Activated CD8-positive, alpha-beta T cell treated with anti-CD3 and anti-CD28 coated beads for 36 hours (primary cell): Measurements from ENCODE around the gene GTF2H4. TPM values are rescaled to one million over a fixed set of nuclear protein-coding genes. Genes with fewer than 3 reads are reported as not detected.
"Not testable (repeated sequence)": the region's sequence is repeated elsewhere in the genome, so short reads cannot be mapped to it uniquely, and the experiment has no call there.

ENCODE experiments used
- ATAC-seq: fragments of 200-7000 bp; cut with Tn5 transposase; one replicate; pipeline ENCODE4 v1.10.0; 2021; ENCODE audit warnings: mild to moderate bottlenecking, moderate library complexity
- CTCF ChIA-PET: fragments of 350-600 bp; sonication (Branson Sonifier 250); formaldehyde crosslinking; loops from one replicate; lab custom pipeline; 2021; ENCODE audit warnings: antibody characterized with exemption; lab: Charles Lee
- POLR2A ChIA-PET: fragments of 350-600 bp; sonication (Branson Sonifier 250); formaldehyde crosslinking; loops from one replicate; lab custom pipeline; 2021; ENCODE audit warnings: antibody characterized with exemption; lab: Charles Lee
- DNase-seq: peaks from one replicate; pipeline ENCODE4 v3.0.0-alpha.2; 2020
- H3K27ac Mint-ChIP-seq: one replicate; pipeline ENCODE4 v1.8.0; 2021; ENCODE audit warnings: mild to moderate bottlenecking, mixed read lengths
- H3K27me3 Mint-ChIP-seq: one replicate; pipeline ENCODE4 v1.8.0; 2021; ENCODE audit warnings: mixed read lengths
- H3K36me3 Mint-ChIP-seq: one replicate; pipeline ENCODE4 v1.8.0; 2021; ENCODE audit warnings: low read depth, mixed read lengths
- H3K4me1 Mint-ChIP-seq: one replicate; pipeline ENCODE4 v1.8.0; 2021; ENCODE audit warnings: low read depth, mixed read lengths
- H3K4me3 Mint-ChIP-seq: one replicate; pipeline ENCODE4 v1.8.0; 2021; ENCODE audit warnings: mild to moderate bottlenecking, moderate library complexity, mixed read lengths
- H3K9me3 Mint-ChIP-seq: one replicate; pipeline ENCODE4 v1.8.0; 2021; ENCODE audit warnings: mixed read lengths
- intact Hi-C: fragments of 100-400 bp; cut with micrococcal nuclease; formaldehyde crosslinking; loops from one replicate; pipeline ENCODE4 v1.10.0; 2022
- total RNA-seq, 2 experiments: library from RNA; stranded (reverse); gene quantifications; one replicate each; pipeline ENCODE4 v1.2.3, GENCODE V29; 2021
- TF ChIP-seq, protein P1 (sequence below): fragments of 200-600 bp; IDR thresholded peaks from one replicate; pipeline ENCODE4 v1.8.0; 2022; ENCODE audit warnings: antibody characterized with exemption, mild to moderate bottlenecking

Gene GTF2H4
- total RNA-seq, 2 experiments from 2014 or later: 37.1 to 41.9 TPM

DNA sequence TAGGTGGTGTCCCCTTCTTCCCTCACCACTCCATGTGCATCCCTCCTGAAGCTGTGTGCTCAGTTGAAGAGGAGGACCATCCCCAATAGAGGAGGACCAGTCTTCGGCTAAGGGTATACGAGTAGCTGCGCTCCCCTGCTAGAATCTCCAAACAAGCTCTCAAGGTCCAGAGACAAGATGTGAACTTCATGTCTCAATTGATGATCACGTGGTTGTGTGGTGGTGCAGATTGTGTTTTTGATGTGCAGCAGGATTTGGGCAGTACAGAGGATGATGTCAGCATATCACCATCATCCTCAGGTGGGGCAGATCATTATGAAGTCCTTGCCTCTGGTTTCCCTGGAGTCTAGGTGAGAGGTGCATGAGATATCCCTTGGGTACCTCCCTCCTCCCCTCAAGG is 43.7 kb upstream of the GTF2H4 start:
- TF ChIP-seq, protein P1, sequence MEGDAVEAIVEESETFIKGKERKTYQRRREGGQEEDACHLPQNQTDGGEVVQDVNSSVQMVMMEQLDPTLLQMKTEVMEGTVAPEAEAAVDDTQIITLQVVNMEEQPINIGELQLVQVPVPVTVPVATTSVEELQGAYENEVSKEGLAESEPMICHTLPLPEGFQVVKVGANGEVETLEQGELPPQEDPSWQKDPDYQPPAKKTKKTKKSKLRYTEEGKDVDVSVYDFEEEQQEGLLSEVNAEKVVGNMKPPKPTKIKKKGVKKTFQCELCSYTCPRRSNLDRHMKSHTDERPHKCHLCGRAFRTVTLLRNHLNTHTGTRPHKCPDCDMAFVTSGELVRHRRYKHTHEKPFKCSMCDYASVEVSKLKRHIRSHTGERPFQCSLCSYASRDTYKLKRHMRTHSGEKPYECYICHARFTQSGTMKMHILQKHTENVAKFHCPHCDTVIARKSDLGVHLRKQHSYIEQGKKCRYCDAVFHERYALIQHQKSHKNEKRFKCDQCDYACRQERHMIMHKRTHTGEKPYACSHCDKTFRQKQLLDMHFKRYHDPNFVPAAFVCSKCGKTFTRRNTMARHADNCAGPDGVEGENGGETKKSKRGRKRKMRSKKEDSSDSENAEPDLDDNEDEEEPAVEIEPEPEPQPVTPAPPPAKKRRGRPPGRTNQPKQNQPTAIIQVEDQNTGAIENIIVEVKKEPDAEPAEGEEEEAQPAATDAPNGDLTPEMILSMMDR: no peak
- no peak overlapping the region for H3K4me3 Mint-ChIP-seq
- no peaks in the 10 kb centered on the region for H3K27me3 Mint-ChIP-seq
- DNase-seq (no peak), ATAC-seq (no peak)
- peaks cover 11% of the 10 kb centered on the region for H3K4me1 Mint-ChIP-seq
- H3K36me3 Mint-ChIP-seq: peaks cover 12% of the 10 kb centered on the region
- H3K27ac Mint-ChIP-seq: no peak overlapping the region
- POLR2A ChIA-PET: interaction anchor here (0.7 kb wide), 1 partner anchor 40 kb away, joined by 3 read pairs; no protein-coding TSS in a partner anchor
- peaks cover 21% of the 10 kb centered on the region for H3K9me3 Mint-ChIP-seq
- intact Hi-C loops: no loop called here
- CTCF ChIA-PET: interaction anchor here (1.3 kb wide), 1 partner anchor 13 kb away, joined by 5 read pairs; no protein-coding TSS in a partner anchor

DNA sequence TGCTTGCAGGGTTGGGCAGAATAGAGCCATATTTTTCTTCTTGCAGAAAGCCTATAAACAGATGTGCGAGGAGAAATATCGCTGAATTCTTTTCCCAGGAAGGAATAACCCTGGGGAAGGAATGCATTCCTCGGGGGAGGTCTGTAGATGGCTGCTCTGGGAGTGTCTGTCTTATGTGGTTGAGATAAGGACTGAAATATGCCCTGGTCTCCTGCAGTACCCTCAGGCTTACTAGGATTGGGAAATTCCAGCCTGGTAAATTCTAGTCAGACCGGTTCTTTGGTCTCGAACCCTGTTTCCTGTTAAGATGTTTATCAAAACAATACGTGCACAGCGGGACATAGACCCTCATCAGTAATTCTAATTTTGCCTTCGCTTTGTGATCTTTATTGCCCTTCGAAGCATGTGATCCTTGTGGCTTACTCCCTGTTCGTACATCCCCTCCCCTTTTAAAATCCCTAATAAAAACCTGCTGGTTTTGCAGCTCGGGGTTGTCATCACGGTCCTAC is 38.7 kb upstream of the GTF2H4 start:
- Mint-ChIP-seq H3K9me3 (peaks cover 35% of the 10 kb centered on the region), H3K4me1 (peaks cover 22% of the 10 kb centered on the region), H3K36me3 (peaks cover 35% of the 10 kb centered on the region)
- H3K27ac Mint-ChIP-seq, intact Hi-C loops, DNase-seq, H3K4me3 Mint-ChIP-seq, POLR2A ChIA-PET, H3K27me3 Mint-ChIP-seq, ATAC-seq, CTCF ChIA-PET: not testable (repeated sequence)

DNA sequence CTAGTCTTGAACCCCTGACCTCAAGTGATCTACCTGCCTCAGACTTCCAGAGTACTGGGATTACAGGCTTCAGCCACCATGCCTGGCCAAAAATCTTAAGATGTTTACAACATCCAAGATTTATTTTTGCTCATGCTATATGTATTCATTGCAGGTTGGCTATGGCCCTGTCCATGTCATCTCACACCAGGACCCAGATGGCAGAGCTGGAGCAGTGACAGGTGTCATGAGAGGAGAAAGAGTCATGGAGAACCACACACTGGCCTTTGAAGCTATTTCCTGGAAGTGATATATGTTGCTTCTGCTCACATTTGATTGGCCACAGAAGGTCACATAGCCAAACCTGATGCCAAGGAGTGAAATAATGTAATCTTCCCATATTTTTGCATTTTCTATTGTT is 37.5 kb upstream of the GTF2H4 start:
- no peaks in the 10 kb centered on the region for H3K27me3 Mint-ChIP-seq
- POLR2A ChIA-PET: interaction anchor here (0.9 kb wide), 1 partner anchor 27 kb away, joined by 3 read pairs; no protein-coding TSS in a partner anchor
- ATAC-seq (peak; percentile 81), DNase-seq (peak; percentile 35)
- TF ChIP-seq, protein P1: no peak
- peaks cover 35% of the 10 kb centered on the region for H3K9me3 Mint-ChIP-seq
- CTCF ChIA-PET: no interaction called here
- H3K4me3 Mint-ChIP-seq: no peak overlapping the region
- H3K27ac Mint-ChIP-seq: peak overlapping the region; percentile 90
- intact Hi-C loops: no loop called here
- H3K4me1 Mint-ChIP-seq: peaks cover 28% of the 10 kb centered on the region
- peaks cover 35% of the 10 kb centered on the region for H3K36me3 Mint-ChIP-seq

DNA sequence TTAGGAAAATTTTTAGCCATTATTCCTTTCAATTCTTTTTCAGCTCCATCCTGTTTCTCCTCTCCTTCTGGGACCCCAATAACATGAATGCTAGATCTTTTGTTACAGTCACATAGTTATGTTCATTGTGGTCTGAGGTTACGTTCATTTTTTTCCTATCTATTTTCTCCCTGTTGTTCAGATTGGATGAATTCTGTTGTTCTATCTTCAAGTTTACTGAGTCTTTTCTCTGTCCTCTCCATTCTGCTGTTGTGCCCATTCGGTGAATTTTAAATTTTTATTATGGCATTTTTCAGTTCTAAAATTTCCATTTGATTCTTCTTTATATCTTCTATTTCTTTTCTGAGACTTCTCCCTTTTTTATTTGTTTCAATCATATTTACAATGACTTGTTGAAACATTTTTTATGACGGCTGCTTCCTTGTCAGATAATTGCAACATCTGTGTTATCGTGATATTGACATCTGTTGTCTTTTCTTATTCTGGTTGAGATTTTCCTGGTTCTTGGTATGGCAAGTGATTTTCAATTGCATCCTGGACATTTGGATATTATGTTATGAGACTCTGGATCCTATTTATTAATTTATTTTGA is 36.3 kb upstream of the GTF2H4 start:
- H3K4me3 Mint-ChIP-seq: no peak overlapping the region
- no peaks in the 10 kb centered on the region for H3K27me3 Mint-ChIP-seq
- DNase-seq (no peak), ATAC-seq (no peak)
- TF ChIP-seq, protein P1: no peak
- peaks cover 35% of the 10 kb centered on the region for H3K9me3 Mint-ChIP-seq
- POLR2A ChIA-PET: no interaction called here
- H3K4me1 Mint-ChIP-seq: peaks cover 38% of the 10 kb centered on the region
- intact Hi-C loops: no loop called here
- peaks cover 35% of the 10 kb centered on the region for H3K36me3 Mint-ChIP-seq
- H3K27ac Mint-ChIP-seq: peak overlapping the region; percentile 90
- CTCF ChIA-PET: interaction anchor here (1.0 kb wide), 1 partner anchor 51 kb away, joined by 3 read pairs; no protein-coding TSS in a partner anchor

DNA sequence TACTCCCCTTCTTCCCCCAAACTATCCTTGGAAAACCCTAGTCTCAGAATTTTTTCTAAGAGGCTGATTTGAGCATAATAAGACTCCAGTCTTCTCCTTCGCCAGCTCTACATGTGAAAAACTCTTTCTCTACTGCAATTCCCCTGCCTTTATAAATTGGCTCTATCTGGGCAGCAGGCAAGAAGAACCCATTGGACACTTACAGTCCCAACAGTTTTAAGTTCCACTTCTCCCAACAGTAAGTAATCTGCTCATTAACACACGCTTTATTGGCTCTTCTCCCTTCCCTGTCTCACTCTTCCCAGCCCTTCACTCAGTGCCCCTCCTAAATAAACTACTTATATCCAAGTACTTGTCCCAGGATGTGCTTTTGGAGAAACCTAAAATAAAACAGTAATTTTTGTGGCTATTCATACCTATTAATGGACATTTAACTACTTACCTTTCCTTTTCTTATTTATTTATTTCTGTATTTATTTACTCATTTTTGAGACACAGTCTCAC is 34.8 kb upstream of the GTF2H4 start:
- CTCF ChIA-PET: interaction anchor here (1.3 to 1.8 kb wide), 2 partner anchors 12 to 44 kb away, joined by 3 to 9 read pairs; no protein-coding TSS in a partner anchor
- no peak for DNase-seq
- Mint-ChIP-seq H3K4me3 (no peak overlapping the region), H3K27ac (no peak overlapping the region), H3K4me1 (peaks cover 50% of the 10 kb centered on the region), H3K9me3 (peaks cover 35% of the 10 kb centered on the region), H3K27me3 (no peaks in the 10 kb centered on the region), H3K36me3 (peaks cover 35% of the 10 kb centered on the region)
- POLR2A ChIA-PET: interaction anchor here (0.8 to 1.1 kb wide), 3 partner anchors 9 to 141 kb away, joined by 3 read pairs; no protein-coding TSS in a partner anchor
- intact Hi-C loops: no loop called here
- TF ChIP-seq, protein P1: no peak
- ATAC-seq: no peak

DNA sequence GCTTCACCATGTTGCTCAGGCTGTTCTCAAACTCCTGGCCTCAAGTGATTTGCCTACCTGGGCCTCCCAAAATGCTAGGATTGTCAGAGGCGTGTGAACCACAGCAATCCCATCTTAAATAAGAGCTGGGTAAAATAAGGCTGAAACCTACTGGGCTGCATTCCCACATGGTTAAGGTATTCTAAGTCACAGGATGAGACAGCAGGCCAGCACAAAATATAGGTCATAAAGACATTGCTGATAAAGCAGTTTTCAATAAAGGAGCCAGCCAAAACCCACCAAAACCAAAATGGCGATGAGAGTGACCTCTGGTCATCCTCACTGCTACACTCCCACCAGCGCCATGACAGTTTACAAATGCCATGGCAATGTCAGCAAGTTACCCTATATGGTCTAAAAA is 34.2 kb upstream of the GTF2H4 start:
- DNase-seq, intact Hi-C loops, H3K4me3 Mint-ChIP-seq, ATAC-seq, H3K27me3 Mint-ChIP-seq, H3K27ac Mint-ChIP-seq: not testable (repeated sequence)
- H3K36me3 Mint-ChIP-seq: peaks cover 35% of the 10 kb centered on the region
- ChIA-PET CTCF (interaction anchor here (0.7 to 1.8 kb wide), 3 partner anchors 9 to 195 kb away, joined by 3 to 9 read pairs (median 3); no protein-coding TSS in a partner anchor), POLR2A (interaction anchor here (0.5 kb wide), 1 partner anchor 117 kb away, joined by 3 read pairs; no protein-coding TSS in a partner anchor)
- peaks cover 55% of the 10 kb centered on the region for H3K4me1 Mint-ChIP-seq
- H3K9me3 Mint-ChIP-seq: peaks cover 31% of the 10 kb centered on the region
